ENCODE results near the gene COL4A3.

Gene COL4A3

DNA sequence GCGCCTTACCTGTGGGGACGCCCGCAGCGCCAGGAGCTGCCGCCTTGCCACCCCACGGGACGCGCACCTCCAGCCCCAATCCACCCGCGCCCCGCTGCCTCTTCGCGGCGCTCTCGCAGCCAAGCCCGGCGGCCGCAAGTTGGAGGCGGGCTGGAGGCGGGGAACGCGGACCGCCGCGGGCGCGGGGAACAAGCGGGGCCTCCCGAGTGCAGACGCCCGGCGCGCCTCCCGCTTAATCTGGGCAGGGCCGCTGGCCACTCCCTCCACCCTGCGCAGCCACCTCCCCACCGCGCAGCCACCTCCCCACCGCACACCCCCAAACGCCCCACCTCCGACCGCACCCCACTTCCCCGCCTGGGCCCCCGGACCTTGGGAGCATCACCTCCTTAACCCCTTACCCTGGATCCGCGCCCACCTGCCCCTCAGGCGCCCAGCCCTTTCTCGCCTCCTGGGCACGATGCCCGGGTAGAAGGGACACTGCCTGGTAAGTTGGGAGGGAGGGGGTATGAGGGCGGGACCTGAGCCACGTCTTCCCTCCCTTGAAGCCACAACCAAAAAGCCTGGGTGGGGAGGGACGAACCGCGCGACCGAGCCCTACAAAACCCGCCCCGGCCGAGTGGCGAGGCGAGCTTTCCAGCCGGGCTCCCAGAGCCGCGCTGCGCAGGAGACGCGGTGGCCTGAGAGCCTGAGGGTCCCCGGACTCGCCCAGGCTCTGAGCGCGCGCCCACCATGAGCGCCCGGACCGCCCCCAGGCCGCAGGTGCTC, at the start of gene COL4A3, which contains the start of gene COL4A4:
COL4A3 (plus strand) TSS at position 627 of the 765 bp plus-strand sequence; CDS start at position 730, 103 bp downstream.
COL4A4 (minus strand) TSS at position 208 of the 765 bp plus-strand sequence. CDS start 16,722 bp downstream, outside the sequence.
- peak in 2 of 3 experiments; percentile 68 to 72 for DNase-seq

DNA sequence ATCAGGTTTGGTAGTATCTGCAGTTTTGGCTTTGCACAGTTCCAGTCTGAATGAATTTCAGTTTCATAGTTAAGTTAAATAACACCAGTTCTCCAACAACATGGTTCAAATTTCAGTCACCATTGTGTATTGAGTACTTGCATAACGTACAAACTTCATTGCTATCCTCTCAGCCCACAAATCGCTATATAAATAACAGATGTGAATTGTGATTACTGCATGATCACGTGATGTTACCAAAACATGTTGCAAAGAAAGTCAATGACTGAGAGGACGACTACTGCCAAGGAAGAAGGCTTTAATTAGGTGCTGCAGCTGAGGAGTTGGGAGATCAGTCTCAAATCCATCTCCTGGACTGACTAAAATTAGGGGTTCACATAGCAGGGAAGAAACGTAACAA, 48.7 kb upstream of the COL4A3 start:
- DNase-seq, result no peak

DNA sequence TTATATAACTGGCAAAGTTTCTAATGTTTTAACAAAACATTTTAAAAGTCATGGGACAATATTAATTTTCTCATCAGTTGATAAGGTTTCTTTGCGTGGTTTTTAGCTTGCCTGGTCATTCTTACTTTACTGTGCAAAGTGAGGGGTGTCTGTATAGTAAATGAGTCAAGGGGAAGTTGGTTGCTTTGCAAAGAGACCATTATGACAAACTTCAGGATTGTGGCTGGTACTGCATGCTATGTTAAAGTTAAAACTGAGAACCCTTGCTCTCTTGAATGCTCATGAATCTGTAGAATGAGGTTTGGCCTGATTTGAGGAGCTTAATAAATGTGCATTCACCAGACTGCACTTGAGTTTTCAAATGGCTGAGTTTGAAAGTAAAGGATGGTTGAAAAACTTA, 47.4 kb upstream of the COL4A3 start:
- DNase-seq, result no peak

DNA sequence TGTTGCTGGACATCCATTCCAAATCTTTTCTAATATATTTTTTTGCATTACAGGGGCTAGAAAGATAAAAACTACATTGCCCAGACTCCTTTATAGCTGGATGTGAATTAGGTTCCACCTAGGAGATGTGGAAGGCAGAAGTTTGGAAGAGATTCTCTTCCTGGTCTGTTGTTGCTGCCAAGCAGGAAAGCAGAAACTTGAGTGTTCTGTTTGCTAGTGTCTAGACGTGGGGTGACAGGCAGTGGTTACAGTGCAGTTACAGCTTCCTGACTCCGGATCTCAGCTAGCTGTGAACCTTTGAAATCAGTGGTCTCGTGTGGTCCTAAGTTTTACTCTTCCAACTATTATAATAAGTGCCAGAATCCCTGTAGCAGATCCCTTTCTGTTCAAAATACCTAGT, 46.6 kb upstream of the COL4A3 start:
- no peak for DNase-seq

DNA sequence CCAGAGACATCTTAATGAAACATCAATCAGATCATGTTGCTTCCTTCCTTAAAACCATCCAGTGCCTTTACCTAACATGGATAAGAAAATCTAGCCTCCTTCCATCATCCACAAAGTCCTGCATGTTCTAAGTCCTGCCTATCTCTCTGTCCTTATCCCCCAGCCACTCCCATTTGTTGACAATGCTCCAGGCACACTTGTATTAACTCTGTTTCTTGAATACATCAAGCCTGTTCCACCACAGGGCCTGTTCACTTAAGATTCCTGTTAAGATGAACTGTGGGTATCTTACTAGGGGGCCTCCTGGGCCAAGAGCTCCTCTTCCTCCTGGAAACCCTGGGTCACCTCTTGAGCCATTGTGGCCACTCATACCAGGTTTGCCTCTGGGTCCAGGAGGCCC, 46.1 kb upstream of the COL4A3 start:
- no peak for DNase-seq

DNA sequence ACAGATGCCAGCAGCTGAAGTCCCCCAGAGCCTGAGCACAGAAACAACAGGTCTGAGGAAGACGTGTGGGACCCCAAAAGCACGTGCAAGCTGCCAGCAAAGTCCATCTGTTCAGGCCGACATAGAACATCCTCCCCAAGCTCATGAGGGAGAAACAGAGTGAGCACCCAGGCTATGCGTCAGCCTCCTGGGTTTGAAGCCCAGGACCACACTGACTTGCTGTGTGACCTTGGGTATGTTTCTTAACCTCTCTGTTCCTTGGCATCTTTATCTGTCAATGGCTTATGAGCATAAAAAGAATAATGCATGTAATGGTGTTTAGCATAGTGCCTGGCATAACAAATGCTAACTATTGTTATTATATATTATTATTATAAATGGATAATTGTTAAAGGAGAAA, 40.7 kb upstream of the COL4A3 start:
- no peak for DNase-seq

DNA sequence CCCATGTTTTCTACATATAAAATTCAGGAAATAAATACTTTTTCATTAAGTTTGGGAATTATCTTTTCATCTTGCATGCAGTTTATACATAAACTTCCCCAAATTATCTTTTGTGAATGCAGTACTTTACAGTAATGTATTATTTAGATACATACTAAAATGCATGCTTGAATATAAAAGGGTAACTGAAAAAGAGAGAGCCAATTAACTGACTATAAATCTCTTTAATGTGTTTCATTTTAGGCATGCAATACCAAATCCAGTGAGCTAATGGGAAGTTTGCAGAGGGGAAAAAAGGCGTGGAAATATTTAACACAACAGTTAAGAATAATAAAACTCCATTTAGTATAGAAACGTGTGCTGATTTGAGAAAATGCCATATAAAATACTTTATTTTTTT, 39.6 kb upstream of the COL4A3 start:
- peak in 2 of 3 experiments; percentile 12 to 75 for DNase-seq

DNA sequence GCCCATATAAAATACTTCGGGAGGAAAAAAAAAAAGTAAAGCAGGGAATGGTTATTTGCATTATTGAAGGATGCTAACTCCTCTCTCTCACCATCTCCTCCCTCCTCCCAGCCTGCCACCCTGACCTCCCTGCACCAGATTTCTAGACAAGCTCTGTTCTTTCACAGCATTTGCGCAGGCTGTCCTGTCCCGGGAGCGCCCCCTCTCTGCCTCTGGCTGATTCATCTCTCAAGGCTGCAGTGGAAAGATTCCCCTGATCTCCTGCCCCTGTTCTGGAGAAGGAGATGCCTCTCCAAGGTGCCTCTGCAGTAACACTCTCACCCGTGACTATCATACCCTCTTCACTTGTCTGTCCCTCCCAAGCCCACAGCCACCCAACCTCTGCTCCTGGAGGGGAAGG, 38.9 kb upstream of the COL4A3 start:
- DNase-seq, result peak in 2 of 3 experiments; percentile 6 to 25

DNA sequence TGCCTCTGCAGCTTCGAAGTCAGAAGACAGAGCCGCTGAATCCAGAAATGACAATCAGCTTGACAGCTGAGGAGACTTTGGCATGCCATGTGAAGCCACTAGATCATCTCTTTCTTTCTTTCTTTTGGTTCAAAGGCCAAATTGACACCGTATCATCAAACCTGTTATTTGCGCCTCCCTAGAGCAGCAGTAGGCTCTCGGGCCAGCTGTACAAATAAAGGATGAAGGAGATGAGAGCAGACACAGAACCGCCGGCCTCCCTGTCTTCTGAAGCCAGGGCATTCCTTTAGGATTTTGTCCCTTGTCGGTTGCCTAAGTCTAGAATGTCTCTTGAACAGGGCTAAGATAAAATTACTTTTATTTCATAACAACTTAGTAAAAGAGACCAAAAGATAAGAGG, 37.2 kb upstream of the COL4A3 start:
- peak in 2 of 3 experiments; percentile 64 to 93 for DNase-seq

DNA sequence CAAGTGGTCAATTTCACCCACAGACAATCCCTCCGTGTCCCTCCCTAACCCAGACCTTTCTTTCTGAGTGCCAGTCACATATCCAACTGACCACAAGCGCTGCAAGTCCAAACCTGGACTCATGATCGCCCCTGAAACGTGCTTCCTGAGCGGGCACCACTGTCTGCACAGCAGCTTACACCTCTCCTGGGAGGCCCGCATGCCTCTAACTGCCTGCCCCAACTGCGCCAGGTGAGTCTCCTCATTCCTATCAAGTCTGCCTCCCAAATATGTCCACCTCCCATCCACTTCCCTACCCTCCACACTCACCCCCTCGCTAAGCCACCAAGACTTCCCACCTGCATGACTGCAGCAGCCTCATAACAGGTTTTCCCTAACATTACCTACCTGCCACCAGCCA, 33.8 kb upstream of the COL4A3 start:
- no peak for DNase-seq

DNA sequence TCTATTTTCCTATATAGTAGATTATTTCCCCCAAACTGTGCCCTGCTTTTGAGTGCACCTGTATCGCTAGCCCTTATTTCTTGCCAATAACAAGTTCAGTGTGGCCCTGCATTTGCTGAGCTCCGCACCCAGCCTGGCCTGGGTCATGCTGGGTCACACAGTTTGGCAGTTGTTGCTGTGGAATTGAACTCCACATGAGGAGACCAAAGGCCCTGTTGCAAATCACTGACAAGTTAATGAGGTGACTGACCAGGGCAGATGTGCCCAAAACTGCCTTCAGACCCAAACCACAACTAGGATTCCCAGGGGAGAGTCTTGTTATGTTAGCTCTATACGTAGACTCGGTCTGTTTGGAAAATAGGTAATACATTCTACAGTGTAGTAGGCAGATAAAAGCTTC, 31.4 kb upstream of the COL4A3 start:
- DNase-seq, result no peak

DNA sequence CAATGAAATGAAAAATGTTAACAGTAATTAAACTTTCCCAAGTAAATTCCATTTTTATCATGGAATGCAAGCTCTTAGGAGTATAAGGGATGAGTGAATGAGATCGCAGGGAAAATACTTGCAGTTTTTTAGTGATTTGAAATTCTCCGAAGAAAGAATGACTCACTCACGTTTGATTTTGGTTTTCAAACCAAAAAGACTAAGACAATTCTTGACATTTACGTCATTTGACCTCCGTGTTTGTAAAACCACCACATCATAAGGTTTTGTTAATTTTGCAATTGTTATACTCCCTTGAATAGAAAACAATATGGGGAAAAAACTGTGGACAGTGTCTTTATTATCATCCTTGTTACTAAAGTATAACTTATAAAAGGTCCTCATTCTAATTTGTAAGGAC, 29.8 kb upstream of the COL4A3 start:
- no peak for DNase-seq

DNA sequence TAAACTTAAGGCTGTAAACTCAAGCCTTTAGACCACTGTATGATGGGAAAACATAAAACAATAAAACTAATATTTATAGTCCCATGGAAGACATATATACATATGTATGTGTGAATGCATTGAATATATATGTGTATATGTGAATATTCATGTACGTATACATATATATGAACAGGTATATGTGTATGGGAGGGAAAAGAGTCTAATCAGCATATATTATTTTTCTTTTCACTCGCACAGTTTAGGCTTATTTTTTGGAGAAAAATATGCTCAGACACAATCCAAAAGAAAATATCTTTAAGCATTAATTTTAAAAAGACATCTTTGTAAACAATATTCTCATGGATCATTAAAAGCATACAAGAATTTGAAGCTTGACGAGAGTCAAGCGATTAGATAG, 23.1 kb upstream of the COL4A3 start:
- no peak for DNase-seq

DNA sequence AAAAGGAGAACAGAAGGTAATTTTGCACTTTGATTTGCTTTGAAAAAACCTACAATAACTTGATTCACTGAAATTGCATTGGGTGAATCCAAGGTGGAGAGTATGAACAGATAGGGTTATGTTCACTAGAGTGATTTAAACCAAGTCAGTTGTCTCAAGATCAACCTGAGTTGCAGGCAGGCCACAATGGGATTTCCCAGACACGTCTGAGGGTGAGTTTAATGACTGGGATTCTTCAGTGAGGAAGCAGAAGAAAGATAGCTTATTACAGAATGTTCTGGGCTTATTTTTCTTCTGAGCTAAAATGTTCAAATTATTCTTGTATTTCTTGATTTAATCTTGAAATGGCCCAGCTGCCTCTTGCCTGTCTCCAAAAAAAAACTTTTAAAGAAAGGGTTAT, 20.5 kb upstream of the COL4A3 start:
- no peak for DNase-seq

DNA sequence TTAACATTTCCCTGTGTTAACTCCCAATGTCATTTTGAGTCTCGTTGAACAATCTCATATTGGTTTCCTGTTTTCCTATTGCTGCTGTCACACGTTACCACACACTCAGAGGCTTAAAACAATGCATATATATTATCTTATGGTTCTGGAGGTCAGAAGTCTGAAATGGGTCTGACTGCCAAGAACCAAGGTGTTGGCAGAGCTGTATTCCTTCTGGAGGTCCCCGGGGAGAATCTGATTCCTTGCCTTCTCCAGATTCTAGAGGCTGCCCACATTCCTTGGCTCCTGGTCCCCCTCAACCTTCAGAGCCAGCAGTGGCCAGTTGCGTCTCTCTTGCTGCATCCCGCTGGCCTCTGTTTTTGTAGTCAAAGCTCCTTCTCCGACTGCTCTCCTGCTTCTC, 18.0 kb upstream of the COL4A3 start:
- no peak for DNase-seq

DNA sequence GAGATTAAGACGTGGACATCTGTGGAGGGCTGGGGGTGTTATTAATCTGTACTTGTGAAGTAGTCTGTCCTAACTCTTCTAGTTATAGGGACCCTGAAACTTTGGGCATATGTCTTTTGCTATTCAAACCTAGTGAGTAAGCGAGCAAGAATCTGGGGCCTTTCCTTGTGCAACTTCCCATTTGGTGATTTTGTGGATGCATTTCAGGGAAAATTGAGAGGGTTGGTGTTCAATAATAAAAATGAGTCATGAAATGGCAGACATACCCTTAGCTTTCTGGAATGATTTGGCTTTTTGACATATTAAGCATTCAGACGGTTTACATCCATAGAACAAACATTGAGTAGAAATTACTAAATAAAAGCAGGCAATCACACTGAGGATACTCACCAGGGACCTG, 17.4 kb upstream of the COL4A3 start:
- no peak for DNase-seq

DNA sequence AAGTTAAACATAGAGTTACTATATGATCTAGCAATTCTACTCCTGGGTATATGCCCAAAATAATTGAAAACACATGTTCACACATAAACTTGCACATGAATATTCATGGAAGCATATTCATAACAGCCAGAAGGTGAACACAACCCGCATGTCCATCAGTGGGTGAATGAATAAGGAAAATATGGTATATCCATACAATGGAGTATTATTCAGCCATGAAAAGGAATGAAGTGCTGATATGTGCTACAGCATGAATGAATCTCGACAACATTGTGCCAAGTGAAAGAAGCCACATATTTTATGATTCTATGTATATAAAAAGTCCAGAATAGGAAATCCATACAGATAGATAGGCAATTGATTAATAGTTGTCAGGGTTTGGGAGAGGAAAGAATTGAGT, 16.3 kb upstream of the COL4A3 start:
- DNase-seq, result no peak

DNA sequence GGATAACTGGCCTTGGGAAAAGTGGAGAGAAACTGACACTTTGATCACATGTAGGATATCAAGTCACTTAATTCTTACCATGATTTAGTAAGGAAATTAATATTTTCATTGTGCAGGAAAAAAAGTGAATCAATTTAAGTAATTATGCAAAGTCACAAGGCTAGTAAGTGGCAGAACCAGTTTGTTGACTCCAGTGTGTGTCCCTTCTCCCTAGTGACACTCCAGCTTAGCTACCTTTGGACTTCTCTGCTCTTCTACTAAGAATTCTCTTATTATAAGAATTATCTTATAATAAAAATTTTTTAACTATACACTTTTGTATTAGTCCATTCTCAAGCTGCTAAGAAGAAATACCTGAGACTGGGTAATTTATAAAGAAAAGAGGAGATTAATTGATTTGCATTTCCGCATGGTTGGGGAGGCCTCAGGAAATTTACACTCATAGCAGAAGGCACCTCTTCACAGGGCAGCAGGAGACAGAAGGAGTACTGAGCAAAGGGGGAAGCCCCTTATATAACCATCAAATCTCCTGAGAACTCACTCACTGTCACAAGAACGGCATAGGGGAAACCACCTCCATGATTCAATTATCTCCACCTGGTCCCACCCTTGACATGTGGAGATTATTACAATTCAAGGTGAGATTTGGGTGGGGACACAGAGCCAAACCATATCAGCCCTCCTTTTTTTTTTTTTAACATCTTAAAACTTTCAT, 14.0 kb upstream of the COL4A3 start:
- DNase-seq, result peak in 1 of 3 experiments; percentile 8

DNA sequence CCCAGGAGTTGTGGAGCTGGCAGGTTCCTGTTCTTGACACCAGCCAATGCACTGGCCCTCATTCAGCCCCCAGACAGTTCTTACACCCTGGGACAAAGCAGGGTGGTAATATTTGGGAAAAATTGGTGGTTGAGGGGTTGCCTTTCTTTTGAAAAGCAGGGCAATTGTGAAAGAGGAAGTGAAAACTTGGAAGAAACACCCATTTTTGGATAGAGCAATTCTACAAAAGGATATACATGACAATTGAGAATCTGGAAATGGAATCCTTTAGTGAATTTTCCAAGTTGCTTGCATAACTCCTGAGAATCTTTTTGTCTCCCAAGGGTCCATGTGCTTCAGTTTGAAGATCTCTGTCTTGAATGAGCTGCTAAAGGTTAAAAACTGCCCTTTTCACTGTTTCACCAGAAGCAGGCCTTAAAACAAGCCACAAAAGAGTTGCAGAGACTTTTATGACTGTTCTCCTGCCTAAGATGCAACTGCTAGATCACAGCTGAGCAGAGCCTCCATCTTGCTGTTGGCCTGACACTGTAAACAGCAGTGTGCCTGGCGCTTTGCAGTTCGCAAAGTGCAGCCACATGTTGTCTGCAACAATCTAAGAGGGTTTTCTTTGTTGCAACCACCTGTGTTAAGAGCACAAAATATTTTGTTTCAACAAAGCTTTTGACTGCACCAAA, 12.2 kb upstream of the COL4A3 start:
- DNase-seq, result no peak

DNA sequence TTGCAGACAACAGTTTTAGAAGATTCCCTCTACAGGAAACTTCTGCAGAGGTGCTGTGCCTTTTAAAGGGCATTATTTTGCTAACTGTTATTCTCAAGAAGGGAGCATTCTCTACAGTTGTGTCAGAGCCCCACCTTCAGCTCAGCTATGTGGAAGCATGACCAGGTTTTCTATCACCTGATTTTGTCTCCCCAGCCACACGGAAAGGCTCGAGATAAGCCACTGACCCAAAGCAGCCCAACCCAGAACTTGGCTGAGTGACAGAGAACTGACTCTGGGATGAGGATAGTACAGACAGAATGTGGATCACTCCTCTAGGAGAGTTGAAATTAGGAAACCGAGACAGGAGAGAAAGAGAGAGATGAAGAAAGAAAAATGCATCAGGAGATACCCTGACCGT, 11.1 kb upstream of the COL4A3 start:
- DNase-seq, result no peak

DNA sequence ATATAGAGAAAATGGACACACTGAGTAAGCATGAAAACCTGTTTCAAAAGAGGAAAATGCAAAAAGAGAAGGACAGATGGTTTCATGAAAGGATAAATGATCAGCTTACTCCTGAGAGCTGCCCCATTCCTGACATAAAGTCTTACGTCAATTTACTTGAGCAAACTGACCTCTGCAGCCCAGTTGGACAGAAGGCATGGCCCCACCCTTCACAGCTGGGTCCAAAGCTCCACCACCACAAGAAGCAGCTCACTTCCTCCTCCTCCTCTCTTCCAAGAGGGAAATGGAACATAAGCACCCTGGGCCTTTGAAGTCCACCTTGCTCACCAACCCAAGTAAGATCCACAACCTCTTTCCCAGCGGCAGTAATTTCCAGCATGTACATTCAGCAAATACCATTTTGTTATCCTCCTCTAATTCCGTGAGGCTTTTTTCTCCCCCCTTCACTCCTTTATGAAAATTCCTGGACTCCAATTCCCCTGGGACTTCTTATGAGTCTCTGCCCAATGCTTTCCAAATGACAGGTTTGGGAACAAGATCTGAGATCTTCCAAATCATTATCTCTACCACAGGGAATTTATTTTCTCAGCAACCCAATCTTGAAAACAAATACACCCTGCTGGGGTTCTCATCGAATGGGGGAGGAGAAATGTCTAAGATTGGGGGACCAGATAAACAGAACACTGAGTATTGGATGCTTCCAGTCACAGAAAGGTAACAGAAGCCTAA, 10.5 kb upstream of the COL4A3 start:
- no peak for DNase-seq

DNA sequence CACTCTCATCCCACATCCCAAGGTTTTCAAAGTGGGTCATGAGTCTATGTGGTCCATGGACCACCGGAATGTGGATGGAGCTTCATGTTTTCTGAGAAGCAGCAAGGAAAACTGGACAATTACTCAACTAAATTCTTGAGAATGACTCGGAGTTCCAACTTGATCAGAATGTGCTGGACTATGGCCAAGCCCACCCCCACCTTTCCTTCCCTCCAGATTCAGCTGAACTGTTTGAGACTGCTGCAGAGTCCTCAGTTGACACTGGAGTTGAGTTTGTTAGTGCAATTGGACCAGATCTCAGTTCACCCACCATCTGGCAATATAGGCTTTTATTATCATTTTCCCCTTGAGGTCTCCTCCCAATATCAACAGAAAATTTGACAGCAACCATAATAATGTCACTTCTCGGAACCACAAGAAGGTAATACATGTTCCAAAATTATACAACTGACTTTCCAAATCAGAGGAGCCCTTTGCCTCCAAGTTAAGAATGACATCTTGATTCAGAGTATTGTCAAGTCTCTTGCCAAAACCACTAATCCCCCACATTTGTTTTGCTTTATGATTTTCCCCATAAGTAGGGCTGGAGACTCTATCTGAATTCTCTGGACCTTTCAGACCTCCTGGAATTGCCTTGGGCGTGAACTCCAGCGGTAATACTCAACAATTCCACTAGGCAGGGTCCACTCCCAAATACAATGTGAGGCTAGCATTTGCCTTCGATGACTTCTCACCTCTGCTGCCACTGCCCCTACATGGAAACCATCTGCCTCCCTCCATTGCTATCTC, 9.2 kb upstream of the COL4A3 start:
- no peak for DNase-seq
